HepG2 (cell line): ENCODE measurements around the gene NPBWR2. TPM values are rescaled to one million over a fixed set of nuclear protein-coding genes. Genes with fewer than 3 reads are reported as not detected.
A peak's percentile ranks its signal among the peaks of the same experiment; 100 is the strongest.

Experiments used
- CAMTA2 ChIP-seq: sonication (generic); formaldehyde crosslinking; IDR thresholded peaks from 2 replicates; pipeline ENCODE4 v1.4.0; 2020; ENCODE audit warnings: mild to moderate bottlenecking, missing genetic modification reagents, borderline replicate concordance
- E2F5 ChIP-seq: sonication (generic); formaldehyde crosslinking; conservative IDR thresholded peaks from 2 replicates; pipeline ENCODE4 v1.4.0; 2020; ENCODE audit warnings: missing genetic modification reagents
- HNRNPUL1 ChIP-seq: fragments of 200-400 bp; formaldehyde crosslinking; IDR thresholded peaks from 2 replicates; pipeline ENCODE4 v1.6.1; 2017; ENCODE audit warnings: low read depth, mild to moderate bottlenecking, low read length, moderate library complexity
- PHF8 ChIP-seq: sonication (generic); formaldehyde crosslinking; IDR thresholded peaks from 2 replicates; pipeline ENCODE4 v1.5.0; 2020; ENCODE audit warnings: missing genetic modification reagents
- PRDM4 ChIP-seq: sonication (generic); formaldehyde crosslinking; IDR thresholded peaks from 2 replicates; pipeline ENCODE4 v1.9.0; 2021; ENCODE audit warnings: missing genetic modification reagents, borderline replicate concordance
- RXRB ChIP-seq: IDR thresholded peaks from 2 replicates; pipeline ENCODE4 v1.6.1; 2016; ENCODE audit warnings: borderline replicate concordance, missing genetic modification reagents, missing compliant biosample characterization
- SP2 ChIP-seq: sonication (generic); formaldehyde crosslinking; IDR thresholded peaks from 2 replicates; pipeline ENCODE4 v1.5.1; 2020; ENCODE audit warnings: mild to moderate bottlenecking, missing genetic modification reagents
- WIZ ChIP-seq: sonication (generic); formaldehyde crosslinking; IDR thresholded peaks from 2 replicates; pipeline ENCODE4 v1.5.1; 2020; ENCODE audit warnings: mild to moderate bottlenecking, missing genetic modification reagents
- ZBTB2 ChIP-seq: sonication (generic); formaldehyde crosslinking; IDR thresholded peaks from 2 replicates; pipeline ENCODE4 v1.8.0; 2022; ENCODE audit warnings: low read depth, missing genetic modification reagents
- ZBTB25 ChIP-seq: IDR thresholded peaks from 2 replicates; pipeline ENCODE4 v1.6.1; 2018; ENCODE audit warnings: missing genetic modification reagents
- ZBTB8A ChIP-seq: sonication (generic); formaldehyde crosslinking; IDR thresholded peaks from 2 replicates; pipeline ENCODE4 v1.4.0; 2020; ENCODE audit warnings: mild to moderate bottlenecking, low read depth, missing genetic modification reagents, borderline replicate concordance
- ZMAT3 ChIP-seq: sonication (generic); formaldehyde crosslinking; conservative IDR thresholded peaks from 2 replicates; pipeline ENCODE4 v1.7.0; 2021; ENCODE audit warnings: missing genetic modification reagents
- ZMYM2 ChIP-seq: sonication (generic); formaldehyde crosslinking; IDR thresholded peaks from 2 replicates; pipeline ENCODE4 v1.8.0; 2022; ENCODE audit warnings: mild to moderate bottlenecking, missing genetic modification reagents
- ZNF12 ChIP-seq: sonication (generic); formaldehyde crosslinking; IDR thresholded peaks from 2 replicates; pipeline ENCODE4 v1.5.0; 2020; ENCODE audit warnings: missing genetic modification reagents
- ZNF280B ChIP-seq: sonication (generic); formaldehyde crosslinking; IDR thresholded peaks from 2 replicates; pipeline ENCODE4 v1.5.0; 2020; ENCODE audit warnings: missing genetic modification reagents, mild to moderate bottlenecking, borderline replicate concordance
- ZNF326 ChIP-seq: sonication (generic); formaldehyde crosslinking; IDR thresholded peaks from 2 replicates; pipeline ENCODE4 v1.4.0; 2020; ENCODE audit warnings: missing genetic modification reagents, borderline replicate concordance
- ZNF331 ChIP-seq: sonication (generic); formaldehyde crosslinking; IDR thresholded peaks from 2 replicates; pipeline ENCODE4 v1.4.0; 2020; ENCODE audit warnings: missing genetic modification reagents
- ZNF576 ChIP-seq: sonication (generic); formaldehyde crosslinking; IDR thresholded peaks from 2 replicates; pipeline ENCODE4 v1.4.0; 2020; ENCODE audit warnings: mild to moderate bottlenecking, missing genetic modification reagents
- ZNF7 ChIP-seq: IDR thresholded peaks from 2 replicates; pipeline ENCODE4 v1.6.1; 2016; ENCODE audit warnings: missing biosample characterization, missing genetic modification reagents
- ZNF724P ChIP-seq: sonication (generic); formaldehyde crosslinking; IDR thresholded peaks from 2 replicates; pipeline ENCODE4 v1.8.0; 2022; ENCODE audit warnings: missing genetic modification reagents, borderline replicate concordance
- ZNF782 ChIP-seq: sonication (generic); formaldehyde crosslinking; IDR thresholded peaks from 2 replicates; pipeline ENCODE4 v1.4.0; 2020; ENCODE audit warnings: missing genetic modification reagents, mild to moderate bottlenecking, borderline replicate concordance
- polyA plus RNA-seq, 8 experiments: library from polyadenylated mRNA; depleted of rRNA in 3 of 8; stranded (reverse) in 7 of 8; unstranded in 1 of 8; fragments of >200 nt; fragmentation: Illumina TruSeq in 4 of 8; extraction: Trizol in 4 of 8; gene quantifications; 2 replicates each; pipeline versions ENCODE4 v1.2.1 to v1.2.3, GENCODE V29; 2011 to 2016; ENCODE audit warnings: low read depth in 4 of 8, missing spikeins in 1 of 8, mixed read lengths in 1 of 8; ENCODE audit not compliant: insufficient read depth in 1 of 8
- total RNA-seq, 5 experiments: library from RNA; depleted of rRNA; stranded (reverse); fragments of >200 nt; fragmentation: Illumina TruSeq; extraction: Trizol; gene quantifications; 2 replicates each; pipeline ENCODE4 v1.2.3, GENCODE V29; 2016; ENCODE audit warnings: low read depth in 1 of 5

NPBWR2 gene
- total and polyA plus RNA-seq, 2 of the 13 experiments (the other 11 are each of a cell fraction or from before 2014, with no cell fraction given), result not detected

GRCh38 chr20:64080013-64080812 is 27.2 kb downstream of the NPBWR2 start, which contains the start of gene OPRL1 (continued):
- TF ChIP-seq ZBTB2 (CRISPR knock-in tag), result no peak
- TF ChIP-seq ZNF280B (CRISPR knock-in tag), result peak; percentile 70; the same call in 1 of the 2 replicates
- TF ChIP-seq ZBTB8A (CRISPR knock-in tag), result no peak
- TF ChIP-seq ZNF782, result no peak; the same call in 1 of the 2 replicates
- TF ChIP-seq HNRNPUL1, result no peak
- 0 out of 2 replicates have a peak, but pooled peaks have one; percentile 32 for TF ChIP-seq SP2 (CRISPR knock-in tag)
- TF ChIP-seq ZNF331, result no peak
- 0 out of 2 replicates have a peak, but pooled peaks have one; percentile 6 for TF ChIP-seq RXRB (CRISPR knock-in tag)
- no peak for TF ChIP-seq WIZ
- no peak for TF ChIP-seq ZNF7 (CRISPR knock-in tag)
- TF ChIP-seq ZNF724P, result no peak
- TF ChIP-seq ZBTB25 (CRISPR knock-in tag), result no peak
- peak; percentile 81; the same call in 1 of the 2 replicates for TF ChIP-seq ZNF576 (CRISPR knock-in tag)
- peak; percentile 36; the same call in 1 of the 2 replicates for TF ChIP-seq PHF8 (CRISPR knock-in tag)
- no peak for TF ChIP-seq ZMYM2 (CRISPR knock-in tag)
- TF ChIP-seq PRDM4, result no peak
- no peak for TF ChIP-seq ZNF326
- no peak for TF ChIP-seq CAMTA2
- TF ChIP-seq ZMAT3 (CRISPR knock-in tag), result no peak; the same call in 1 of the 2 replicates
- no peak for TF ChIP-seq ZNF12 (CRISPR knock-in tag)
- no peak; the same call in 1 of the 2 replicates for TF ChIP-seq E2F5
